DND-41 (cell line): Measurements from ENCODE around the gene NOL4L.

ENCODE experiments used
- ATAC-seq: fragments of 200-7000 bp; cut with Tn5 transposase; 3 replicates; pipeline ENCODE4 v1.9.1; 2021; ENCODE audit warnings: low read depth; ENCODE audit not compliant: insufficient read depth
- DNase-seq: peaks from one replicate; pipeline ENCODE4 v3.0.0-alpha.2; 2020
- H2AFZ ChIP-seq: 2 replicates; pipeline ENCODE4 v1.6.0; 2012; ENCODE audit warnings: low read depth, low read length
- H3K27ac ChIP-seq: 2 replicates; pipeline ENCODE4 v1.5.1; 2012; ENCODE audit warnings: low read length, inconsistent platforms
- H3K27me3 ChIP-seq: fragments of 200-600 bp; sonication (generic); 2 replicates; pipeline ENCODE4 v1.6.0; 2012; ENCODE audit warnings: low read length, mild to moderate bottlenecking, inconsistent platforms; ENCODE audit not compliant: insufficient read depth, poor library complexity
- H3K36me3 ChIP-seq: 2 replicates; pipeline ENCODE4 v1.5.1; 2012; ENCODE audit warnings: low read length, inconsistent platforms; ENCODE audit not compliant: insufficient read depth
- H3K4me1 ChIP-seq: 2 replicates; pipeline ENCODE4 v1.5.1; 2012; ENCODE audit warnings: mild to moderate bottlenecking, low read length; ENCODE audit not compliant: insufficient read depth
- H3K4me2 ChIP-seq: 2 replicates; pipeline ENCODE4 v1.6.0; 2012; ENCODE audit warnings: mild to moderate bottlenecking, moderate library complexity, low read length, inconsistent platforms; ENCODE audit not compliant: insufficient read depth
- H3K4me3 ChIP-seq, 2 experiments: fragments of 200-600 bp in 1 of 2; shearing (Covaris generic) in 1 of 2; 2 replicates each; pipeline ENCODE4 v1.5.1; 2012 to 2016; ENCODE audit warnings: inconsistent platforms in 2 of 2, low read length in 2 of 2, mild to moderate bottlenecking in 2 of 2, low read depth in 1 of 2, moderate library complexity in 1 of 2
- H3K79me2 ChIP-seq: 2 replicates; pipeline ENCODE4 v1.6.0; 2012; ENCODE audit warnings: low read length, inconsistent platforms; ENCODE audit not compliant: insufficient read depth
- H3K9ac ChIP-seq: 2 replicates; pipeline ENCODE4 v1.6.0; 2012; ENCODE audit warnings: low read depth, mild to moderate bottlenecking, inconsistent platforms, low read length, moderate library complexity
- H3K9me3 ChIP-seq: 2 replicates; pipeline ENCODE4 v1.5.1; 2012; ENCODE audit warnings: low read length, moderate library complexity, mild to moderate bottlenecking, inconsistent platforms; ENCODE audit not compliant: insufficient read depth, severe bottlenecking
- H4K20me1 ChIP-seq: 2 replicates; pipeline ENCODE4 v1.6.0; 2012; ENCODE audit warnings: low read length; ENCODE audit not compliant: insufficient read depth
- EZH2 ChIP-seq: IDR thresholded peaks from 3 replicates; pipeline ENCODE4 v1.6.1; 2012; ENCODE audit warnings: borderline replicate concordance, low read depth, mild to moderate bottlenecking, moderate library complexity, low read length, inconsistent platforms; ENCODE audit not compliant: severe bottlenecking
- TF ChIP-seq, protein P1 (sequence below): IDR thresholded peaks from 2 replicates; pipeline ENCODE4 v1.5.1; 2012; ENCODE audit warnings: borderline replicate concordance, low read length, moderate library complexity, mild to moderate bottlenecking; ENCODE audit not compliant: poor library complexity, severe bottlenecking; ENCODE audit errors: extremely low read depth

Gene NOL4L

DNA sequence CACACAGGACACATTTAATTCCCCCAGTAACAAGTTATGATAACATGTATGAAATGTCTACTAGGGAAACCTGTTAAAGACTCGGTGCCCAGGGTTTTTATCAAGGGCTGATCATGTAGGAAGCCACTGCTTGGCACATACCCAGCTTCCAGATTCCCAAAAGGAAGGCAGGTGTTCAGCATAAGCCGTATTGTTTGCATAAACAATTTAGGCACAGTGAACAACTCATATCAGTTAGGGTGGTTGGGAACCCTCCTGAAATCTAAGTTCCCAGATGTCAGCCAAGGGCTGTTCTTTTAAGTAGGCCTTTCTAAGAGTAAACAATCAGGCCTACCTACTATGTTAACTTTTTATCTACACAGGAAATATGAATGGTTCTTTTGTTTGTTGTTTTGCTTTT, 152.9 kb downstream of the NOL4L start:
- ATAC-seq (no peak), DNase-seq (no peak)
- H2AFZ ChIP-seq = no peak overlapping the region
- peaks cover 12% of the 10 kb centered on the region for H3K79me2 ChIP-seq
- H3K27me3 ChIP-seq = no peaks in the 10 kb centered on the region
- no peak overlapping the region for H3K4me3 ChIP-seq
- peaks cover 100% of the 10 kb centered on the region for H3K36me3 ChIP-seq
- no peak overlapping the region for H3K9ac ChIP-seq
- H4K20me1 ChIP-seq = peaks cover 40% of the 10 kb centered on the region
- no peak overlapping the region for H3K4me2 ChIP-seq
- H3K4me1 ChIP-seq = no peaks in the 10 kb centered on the region
- no peak for TF ChIP-seq EZH2
- TF ChIP-seq, protein P1, sequence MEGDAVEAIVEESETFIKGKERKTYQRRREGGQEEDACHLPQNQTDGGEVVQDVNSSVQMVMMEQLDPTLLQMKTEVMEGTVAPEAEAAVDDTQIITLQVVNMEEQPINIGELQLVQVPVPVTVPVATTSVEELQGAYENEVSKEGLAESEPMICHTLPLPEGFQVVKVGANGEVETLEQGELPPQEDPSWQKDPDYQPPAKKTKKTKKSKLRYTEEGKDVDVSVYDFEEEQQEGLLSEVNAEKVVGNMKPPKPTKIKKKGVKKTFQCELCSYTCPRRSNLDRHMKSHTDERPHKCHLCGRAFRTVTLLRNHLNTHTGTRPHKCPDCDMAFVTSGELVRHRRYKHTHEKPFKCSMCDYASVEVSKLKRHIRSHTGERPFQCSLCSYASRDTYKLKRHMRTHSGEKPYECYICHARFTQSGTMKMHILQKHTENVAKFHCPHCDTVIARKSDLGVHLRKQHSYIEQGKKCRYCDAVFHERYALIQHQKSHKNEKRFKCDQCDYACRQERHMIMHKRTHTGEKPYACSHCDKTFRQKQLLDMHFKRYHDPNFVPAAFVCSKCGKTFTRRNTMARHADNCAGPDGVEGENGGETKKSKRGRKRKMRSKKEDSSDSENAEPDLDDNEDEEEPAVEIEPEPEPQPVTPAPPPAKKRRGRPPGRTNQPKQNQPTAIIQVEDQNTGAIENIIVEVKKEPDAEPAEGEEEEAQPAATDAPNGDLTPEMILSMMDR = no peak
- H3K27ac ChIP-seq = no peak overlapping the region
- H3K9me3 ChIP-seq = no peaks in the 10 kb centered on the region

DNA sequence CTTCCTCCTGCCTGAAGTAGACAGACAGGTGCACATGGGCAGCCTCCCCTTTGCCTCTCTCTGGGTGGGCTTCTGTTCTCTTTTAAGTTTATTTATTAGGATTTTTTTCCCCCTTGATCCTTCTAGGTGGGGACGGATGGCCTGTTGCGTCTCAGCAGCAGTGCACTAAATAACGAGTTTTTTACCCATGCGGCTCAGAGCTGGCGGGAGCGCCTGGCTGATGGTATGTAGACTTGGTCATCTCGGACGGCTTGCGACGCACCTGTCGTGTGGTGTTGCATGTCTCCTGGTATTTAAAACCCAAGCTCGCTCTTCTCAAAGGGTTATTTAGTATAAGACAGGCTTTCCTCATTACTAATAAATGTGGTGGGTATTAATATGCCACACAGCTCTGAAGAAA, 153.7 kb downstream of the NOL4L start:
- no peak for ATAC-seq
- Histone ChIP-seq H3K9me3 (no peaks in the 10 kb centered on the region), H2AFZ (no peak overlapping the region), H3K4me1 (no peaks in the 10 kb centered on the region), H3K4me3 (no peak overlapping the region), H3K36me3 (peaks cover 97% of the 10 kb centered on the region), H4K20me1 (peaks cover 32% of the 10 kb centered on the region), H3K27me3 (no peaks in the 10 kb centered on the region), H3K9ac (no peak overlapping the region), H3K79me2 (peaks cover 18% of the 10 kb centered on the region), H3K4me2 (no peak overlapping the region), H3K27ac (no peak overlapping the region)
- TF ChIP-seq, protein P1 = no peak
- no peak for TF ChIP-seq EZH2
- DNase-seq = no peak

DNA sequence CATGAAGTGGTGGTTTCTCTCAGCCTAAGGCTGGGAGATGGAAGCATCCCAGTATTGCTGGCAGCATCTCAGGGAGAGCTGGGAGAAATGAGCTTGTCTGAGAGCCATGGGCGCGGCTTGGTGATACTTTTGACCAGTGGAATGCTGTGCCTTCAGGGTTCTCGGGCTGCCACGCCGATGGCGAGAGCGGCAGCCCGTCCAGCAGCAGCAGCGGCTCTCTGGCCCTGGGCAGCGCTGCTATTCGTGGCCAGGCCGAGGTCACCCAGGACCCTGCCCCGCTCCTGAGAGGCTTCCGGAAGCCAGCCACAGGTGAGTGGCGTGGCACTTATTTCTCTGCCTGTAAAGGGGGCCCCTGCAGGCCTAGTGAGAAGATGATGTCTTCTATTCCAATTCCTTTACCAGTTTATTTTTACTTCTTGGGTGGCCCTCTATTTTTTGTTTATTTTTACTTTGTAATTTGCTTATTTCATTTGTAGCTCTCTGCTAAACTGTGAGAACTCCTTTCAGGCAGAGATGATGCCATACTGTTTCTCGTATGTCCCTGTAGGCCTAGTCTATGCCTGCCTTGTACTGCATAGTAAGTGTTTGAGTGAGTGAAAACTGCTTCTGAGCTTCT, 155.3 kb downstream of the NOL4L start:
- Histone ChIP-seq H3K27me3 (no peaks in the 10 kb centered on the region), H3K4me3 (no peak overlapping the region), H3K36me3 (peaks cover 88% of the 10 kb centered on the region), H3K79me2 (peaks cover 34% of the 10 kb centered on the region), H3K9me3 (no peaks in the 10 kb centered on the region), H3K9ac (no peak overlapping the region), H3K4me1 (no peaks in the 10 kb centered on the region), H3K27ac (no peak overlapping the region), H4K20me1 (peaks cover 29% of the 10 kb centered on the region), H3K4me2 (no peak overlapping the region), H2AFZ (no peak overlapping the region)
- TF ChIP-seq, protein P1 = no peak
- no peak for TF ChIP-seq EZH2
- ATAC-seq = no peak
- DNase-seq = no peak
